Measurements from ENCODE around the gene ITGB1.
"Not testable (repeated sequence)": the region's sequence is repeated elsewhere in the genome, so short reads cannot be mapped to it uniquely, and the experiment has no call there.

ITGB1 gene

DNA sequence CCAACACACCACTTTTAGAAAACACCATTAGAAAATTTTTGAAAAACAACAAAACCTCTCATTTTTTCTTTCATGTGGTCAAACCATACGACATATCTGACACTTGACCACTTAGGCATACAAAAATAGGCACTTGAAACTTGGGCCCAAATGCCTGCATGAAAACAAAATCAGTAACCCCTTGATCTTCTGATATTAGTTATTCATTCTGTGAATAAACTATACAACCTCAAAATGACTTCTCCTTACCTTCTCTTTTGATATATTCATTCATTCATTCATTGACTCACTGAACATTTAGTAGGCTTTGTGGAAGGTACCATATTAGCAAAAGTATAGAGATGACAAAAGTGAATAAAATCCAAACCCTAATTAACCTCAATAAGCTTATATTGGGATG lies 26.4 kb downstream of the ITGB1 start:
- no peak for DNase-seq

DNA sequence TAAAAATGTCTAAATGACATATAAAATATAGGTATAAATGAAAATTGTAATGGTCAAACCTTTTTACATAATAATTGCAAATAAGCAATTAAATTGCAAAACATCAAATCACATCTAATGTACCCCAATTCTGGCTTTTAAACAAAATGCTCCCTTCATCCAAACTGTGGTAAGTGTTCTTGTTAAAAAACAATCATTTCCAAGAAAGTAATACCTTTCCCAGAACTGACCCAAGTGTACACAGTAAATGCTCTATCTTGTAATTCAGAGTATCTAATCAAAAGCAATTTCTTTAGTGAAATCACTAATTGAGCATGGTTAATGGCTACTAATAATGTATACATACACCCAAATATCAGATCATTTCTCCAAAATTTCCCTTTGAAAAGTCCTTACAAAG lies 28.0 kb downstream of the ITGB1 start:
- DNase-seq: no peak

DNA sequence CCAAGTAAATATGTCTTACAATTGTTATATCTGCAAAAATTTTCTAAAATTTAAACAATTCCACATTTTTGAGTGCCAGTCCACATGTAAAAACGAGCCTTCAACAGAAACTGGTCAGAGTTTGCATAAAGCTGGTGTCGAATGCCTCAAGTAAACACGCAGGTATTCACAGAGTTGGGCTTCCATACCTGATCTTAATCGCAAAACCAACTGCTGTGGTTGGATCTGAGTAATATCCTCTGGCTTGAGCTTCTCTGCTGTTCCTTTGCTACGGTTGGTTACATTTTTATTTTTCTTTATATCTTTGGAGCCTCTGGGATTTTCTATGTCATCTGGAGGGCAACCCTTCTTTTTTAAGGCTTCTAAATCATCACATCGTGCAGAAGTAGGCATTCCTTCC lies 28.4 kb downstream of the ITGB1 start:
- no peak for DNase-seq

DNA sequence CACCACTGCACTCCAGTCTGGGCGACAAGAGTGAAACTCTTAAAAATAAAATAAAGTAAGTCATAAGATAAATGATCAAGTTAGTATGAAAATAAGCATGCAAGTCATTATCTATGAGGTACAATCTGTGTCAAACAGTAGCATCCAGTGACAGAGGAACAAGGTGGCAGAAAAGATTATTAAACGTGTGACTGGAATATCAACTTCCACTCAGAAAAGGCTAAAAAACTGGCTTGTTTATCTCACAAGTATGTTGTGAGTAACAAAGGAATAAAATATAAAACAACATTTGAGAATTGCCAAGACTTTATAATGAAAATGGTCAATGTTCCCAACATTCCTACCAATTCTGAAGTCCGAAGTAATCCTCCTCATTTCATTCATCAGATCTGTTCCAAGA lies 30.3 kb downstream of the ITGB1 start:
- DNase-seq: no peak

DNA sequence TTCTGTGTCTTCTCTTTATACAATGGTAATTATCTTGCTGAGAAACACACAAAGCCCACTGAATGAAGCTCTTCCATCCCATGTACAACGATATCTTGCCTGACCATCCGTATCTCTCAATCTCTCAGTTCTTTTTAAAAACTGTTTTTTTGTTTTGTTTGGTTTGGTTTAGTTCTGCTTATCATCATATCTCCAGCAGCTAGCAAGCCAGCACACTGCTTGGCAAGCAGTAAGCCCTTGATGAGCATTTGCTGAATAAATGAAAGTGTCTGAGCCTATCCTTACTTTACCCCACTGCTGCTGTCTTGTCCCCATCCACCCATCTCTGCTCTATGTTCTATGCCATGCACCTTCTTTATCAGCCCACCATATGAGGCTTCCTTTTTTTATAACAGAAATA lies 34.2 kb downstream of the ITGB1 start:
- no peak for DNase-seq

DNA sequence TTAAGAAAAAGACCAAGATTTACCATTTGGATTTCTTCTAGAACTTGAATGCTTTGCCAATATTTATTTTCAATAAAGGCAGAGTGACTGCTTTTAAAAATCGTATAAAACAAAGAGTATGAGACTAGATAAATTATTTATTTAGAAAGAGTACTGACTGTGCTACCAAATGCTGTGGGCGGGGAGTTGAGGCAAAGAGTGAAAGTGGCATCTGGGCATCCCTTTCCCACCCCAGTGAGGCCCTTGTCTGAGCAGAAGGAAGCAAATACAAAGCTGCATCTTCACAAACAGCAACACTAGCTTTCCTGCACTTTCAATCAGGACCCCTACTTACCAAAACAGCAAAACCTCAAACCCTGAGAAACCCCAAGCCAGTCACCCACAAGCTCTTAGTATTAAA lies 34.9 kb downstream of the ITGB1 start:
- DNase-seq: no peak

DNA sequence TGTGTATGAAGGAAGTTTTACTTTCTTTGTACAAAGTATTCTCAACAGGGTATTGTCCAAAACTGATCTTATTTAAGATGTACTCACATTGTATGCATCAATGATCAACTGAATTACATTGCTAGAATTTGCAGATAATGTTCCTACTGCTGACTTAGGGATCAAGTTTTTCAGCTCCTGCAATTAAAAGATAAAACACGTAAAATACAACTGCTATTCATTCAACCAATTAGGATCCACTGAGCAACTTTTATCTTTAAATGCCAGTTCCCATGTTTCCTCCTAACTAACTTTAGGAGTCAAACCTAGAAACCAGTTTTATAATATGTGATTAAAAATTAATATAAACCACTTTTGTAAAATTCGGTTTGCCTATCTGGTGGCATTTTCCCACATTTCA lies 35.9 kb downstream of the ITGB1 start:
- no peak for DNase-seq

DNA sequence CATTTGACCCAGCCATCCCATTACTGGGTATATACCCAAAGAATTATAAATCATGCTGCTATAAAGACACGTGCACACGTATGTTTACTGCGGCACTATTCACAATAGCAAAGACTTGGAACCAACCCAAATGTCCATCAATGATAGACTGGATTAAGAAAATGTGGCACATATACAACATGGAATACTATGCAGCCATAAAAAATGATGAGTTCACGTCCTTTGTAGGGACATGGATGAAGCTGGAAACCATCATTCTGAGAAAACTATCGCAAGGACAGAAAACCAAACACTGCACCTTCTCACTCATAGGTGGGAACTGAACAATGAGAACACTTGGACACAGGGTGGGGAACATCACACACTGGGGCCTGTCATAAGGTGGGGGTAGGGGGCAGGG lies 40.2 kb downstream of the ITGB1 start:
- DNase-seq: not testable (repeated sequence)

DNA sequence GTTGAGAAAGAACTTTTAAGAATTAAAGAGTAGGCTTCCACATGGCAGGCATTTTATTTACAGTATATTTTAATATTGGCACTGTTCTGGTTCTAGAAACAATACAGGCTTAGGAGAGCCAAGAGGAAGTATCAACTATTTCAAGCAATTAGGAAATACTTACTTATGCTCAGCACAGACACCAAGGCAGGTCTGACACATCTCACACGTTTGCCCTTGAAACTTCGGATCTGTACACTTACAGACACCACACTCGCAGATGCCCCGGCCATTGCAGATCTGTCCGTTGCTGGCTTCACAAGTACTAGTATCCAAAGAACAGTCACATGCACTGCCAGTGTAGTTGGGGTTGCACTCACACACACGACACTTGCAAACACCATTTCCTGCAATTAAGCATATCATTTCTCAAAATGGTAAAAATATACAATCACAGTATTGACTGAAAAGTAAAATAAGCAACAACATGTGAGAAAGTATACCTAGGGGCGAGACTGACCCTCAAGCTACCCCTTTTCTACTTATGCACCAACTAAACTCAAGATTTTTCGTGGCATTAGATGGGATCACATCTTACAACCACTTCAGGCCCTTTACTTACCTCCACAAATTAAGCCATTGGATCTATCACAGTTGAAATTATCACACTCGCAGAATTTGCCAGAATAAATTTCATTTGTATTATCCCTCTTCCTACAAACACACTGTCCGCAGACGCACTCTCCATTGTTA lies 46.6 kb downstream of the ITGB1 start:
- no peak for DNase-seq

DNA sequence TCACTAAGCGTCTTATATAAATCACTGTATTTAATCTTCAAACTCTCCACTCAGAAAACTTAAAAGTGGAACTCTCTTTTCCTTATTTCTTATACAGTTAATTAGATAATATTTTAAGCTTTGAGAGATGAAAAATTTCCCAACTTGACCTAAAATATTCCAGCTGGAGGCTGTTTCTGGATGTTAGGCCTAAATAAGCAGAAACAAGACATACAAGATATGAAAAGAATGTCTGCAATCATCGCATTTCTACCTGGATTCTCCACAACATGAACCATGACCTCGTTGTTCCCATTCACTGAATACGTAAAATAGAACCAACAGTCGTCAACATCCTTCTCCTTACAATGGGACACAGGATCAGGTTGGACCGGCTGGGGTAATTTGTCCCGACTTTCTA lies 48.1 kb downstream of the ITGB1 start:
- DNase-seq: not testable (repeated sequence)

DNA sequence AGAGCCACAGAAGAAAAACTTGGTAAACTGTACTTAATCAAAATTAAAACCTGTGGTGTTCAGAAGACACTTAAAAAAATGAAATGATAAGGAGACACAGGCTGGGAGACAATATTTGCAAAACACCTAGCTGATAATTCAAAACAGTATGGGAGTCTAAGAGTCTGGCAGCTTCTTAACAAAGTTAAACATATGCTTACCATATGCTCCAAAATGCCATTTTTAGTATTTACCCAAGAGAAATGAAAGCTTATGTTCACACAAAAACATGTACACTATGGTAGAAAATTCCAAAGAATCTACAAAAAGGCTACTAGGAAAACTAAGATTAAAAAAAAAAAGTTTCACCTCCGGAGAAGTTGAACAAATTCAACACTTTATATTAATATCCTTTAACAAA lies 48.6 kb downstream of the ITGB1 start:
- DNase-seq: no peak

DNA sequence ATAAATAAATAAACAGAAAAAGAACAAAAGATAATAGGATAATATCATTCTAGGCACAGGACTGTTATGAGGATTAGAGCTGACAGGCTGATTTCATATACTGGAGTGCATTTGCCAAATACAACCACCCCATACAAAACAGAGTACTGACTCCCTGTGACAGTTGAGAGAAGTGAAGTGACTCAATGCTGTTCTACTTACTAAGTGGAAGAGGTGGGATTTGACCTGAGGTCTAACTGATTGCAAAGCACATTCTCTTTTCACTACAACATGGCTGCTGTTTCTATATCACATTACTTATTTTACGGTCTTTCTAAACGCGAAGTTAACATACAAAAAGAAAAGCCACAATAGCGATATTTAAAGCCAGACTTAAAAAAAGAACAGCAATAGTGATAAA lies 51.4 kb downstream of the ITGB1 start:
- no peak for DNase-seq

DNA sequence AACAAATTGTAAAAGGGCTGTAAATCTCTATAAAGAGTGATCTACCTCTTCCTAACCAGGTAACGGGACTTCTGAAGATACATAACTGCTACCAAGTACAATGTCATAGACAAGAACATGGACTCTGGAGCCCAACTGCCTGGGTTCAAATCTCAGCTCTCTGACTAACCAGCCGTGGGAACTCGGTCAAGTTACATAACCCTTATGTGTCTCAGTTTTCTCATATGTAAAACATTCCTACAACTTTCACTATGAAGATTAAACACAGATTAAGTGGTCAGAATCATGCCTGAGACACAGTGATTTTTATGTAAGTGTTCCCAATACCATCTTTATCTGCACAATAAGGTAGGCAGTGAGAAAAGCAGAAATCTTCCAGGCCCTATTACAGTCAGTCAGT lies 52.6 kb downstream of the ITGB1 start:
- no peak for DNase-seq

DNA sequence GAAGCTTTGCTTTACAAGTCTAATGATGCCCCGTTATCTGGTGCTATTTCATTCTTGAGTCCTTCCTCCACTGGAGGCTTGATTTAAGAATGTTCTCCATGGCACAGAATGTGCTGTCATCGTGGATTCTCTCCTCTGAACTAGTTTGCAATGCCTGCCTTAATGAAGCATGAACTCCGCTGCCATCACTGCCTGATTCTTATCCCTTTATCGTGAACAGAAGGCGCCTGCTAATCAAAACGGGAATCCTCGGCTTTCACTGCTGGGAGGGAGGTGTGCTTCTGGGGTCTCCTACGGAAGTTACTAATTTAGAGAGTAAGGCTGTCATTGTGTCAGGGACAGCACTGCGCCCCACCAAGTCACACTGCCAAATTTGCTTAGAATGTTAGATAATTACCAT lies 56.2 kb downstream of the ITGB1 start:
- DNase-seq: no peak

DNA sequence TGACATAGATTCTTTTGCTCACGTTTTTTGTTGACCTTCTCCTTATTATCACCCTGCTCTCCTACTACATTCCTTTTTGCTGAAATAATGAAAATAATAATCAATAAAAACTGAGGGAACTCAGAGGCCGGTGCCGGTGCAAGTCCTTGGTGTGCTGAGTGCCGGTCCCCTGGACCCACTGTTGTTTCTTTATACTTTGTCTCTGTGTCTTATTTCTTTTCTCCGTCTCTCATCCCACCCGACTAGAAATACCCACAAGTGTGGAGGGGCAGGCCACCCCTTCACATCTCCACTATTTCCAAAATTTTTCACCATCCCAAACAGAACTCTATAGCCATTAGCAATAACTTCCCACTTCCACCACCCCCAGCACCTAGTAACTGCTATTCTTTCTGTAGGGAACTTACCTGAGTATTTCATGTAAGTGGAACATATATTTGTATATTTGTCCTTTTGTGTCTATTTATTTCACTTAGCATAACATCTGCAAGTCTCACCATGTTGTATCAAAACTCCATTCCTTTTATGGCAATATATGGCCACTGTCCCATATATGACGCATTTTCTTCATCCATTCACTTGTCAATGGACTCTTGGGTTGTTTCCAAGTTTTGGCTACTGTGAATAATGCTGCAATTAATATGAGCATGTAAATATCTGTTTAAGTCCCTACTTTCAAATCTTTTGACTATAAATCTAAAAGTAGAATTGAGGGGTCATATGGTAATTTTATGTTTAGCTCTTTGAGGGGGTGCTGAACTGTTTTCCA lies 62.6 kb downstream of the ITGB1 start:
- not testable (repeated sequence) for DNase-seq

DNA sequence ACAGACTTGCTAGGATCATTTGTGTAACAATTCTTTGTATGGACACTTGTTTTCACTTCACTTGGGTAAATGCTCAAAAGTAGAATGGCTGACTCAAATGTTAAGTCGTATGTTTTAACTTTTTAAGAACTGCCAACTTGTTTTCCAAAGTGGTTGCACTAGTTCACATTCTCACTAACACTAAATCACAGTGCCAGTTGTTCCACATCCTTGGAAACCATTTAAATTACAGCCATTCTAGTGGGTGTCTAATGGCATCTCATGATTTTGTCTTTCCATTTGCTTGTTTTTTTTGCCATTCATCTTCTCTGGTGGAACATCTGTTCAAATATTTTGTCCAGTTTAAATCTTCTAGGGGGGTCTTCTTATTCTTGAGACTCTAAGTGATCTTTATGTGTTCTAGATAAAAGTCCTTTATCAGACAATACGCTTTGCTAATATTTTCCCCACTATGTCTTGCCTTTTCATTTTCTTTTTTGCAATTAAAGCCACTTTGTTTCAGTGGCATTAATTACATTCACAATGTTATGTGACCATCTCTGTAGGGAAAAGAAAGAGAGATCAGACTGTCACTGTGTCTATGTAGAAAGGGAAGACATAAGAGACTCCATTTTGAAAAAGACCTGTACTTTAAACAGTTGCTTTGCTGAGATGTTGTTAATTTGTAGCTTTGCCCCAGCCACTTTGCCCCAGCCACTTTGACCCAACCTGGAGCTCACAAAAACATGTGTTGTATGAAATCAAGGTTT lies 63.9 kb downstream of the ITGB1 start:
- DNase-seq: no peak

DNA sequence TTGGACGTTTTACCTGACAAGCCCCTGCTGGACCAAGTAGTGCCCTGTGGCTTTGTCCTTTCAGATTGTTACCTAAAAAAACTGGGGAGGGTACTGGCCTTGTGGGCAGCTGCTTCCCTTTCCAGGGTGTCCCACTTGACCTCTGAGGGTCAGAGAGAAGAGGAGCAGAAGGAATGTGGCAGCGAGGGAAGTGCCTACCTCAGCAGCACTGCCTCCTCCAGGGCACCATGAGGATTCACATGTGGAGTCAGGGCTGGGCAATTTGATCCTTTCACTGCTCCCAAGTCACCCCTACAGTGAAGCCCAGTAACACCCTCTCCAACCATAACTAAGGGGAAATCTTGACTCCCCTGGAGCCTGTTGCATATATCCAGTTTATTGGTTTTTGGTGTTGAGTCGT lies 64.6 kb downstream of the ITGB1 start:
- no peak for DNase-seq

DNA sequence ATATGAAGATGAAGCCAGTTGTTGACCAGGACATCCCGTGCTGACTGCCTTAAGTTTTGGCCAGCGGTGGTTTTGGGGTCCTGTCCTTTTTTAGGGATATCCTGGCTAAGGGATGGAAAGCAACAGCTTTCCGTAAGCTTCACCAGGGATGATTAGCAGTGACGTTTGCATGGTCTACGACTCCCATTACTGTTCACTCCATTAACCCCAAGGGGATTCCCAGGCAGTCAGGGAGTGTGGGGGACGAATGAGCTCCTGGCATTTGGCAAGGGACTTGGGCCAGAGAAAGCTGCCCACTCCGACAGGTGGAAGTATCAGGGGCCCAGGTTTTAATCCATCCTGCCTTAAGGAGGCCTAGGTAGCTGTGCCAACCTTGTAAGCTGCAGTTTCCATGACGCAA lies 66.8 kb downstream of the ITGB1 start:
- no peak for DNase-seq

DNA sequence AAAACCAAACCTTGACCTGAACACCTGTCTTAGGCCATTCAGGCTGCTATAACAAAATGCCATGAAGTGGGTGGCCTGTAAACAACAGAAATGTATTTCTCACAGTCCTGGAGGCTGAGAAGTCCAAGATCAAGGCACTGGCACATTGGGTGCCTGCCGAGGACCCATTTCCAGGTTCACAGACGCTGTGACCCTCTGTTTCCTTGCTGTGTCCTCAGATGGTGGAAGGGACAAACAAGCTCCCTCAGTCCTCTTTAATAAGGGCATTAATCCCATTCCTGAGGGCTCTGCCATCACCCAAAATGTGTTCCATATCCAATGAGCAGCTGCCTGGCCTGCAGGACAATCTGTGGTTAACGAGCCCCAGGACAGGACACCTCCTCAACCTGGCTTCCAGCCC lies 67.6 kb downstream of the ITGB1 start:
- no peak for DNase-seq

DNA sequence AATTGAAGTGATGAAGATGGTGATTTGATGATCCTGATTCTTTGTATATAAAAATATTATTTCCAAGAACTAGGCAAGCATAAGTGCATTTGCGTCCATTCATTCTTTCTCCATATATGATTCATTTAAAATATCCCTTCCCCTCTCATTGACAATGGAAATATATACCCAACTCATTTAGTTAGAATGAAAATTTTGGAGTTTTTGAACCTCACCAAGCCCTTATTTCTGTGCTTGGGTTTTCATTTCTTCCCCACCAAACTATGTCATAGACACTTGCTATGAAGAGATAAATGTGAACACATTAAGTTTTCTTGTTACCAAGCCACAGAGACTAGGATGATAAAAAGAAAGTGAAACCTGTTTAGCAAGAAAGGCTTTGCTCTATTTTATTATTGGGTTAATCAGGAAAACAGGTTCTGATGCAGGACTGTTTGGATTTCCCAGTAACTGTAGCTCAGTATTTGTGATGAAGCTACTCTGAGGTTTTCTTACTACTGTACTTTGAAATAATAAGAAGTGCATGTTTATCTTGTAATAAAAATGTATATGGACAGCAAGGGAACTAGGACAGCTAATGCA lies 68.3 kb downstream of the ITGB1 start:
- no peak for DNase-seq

DNA sequence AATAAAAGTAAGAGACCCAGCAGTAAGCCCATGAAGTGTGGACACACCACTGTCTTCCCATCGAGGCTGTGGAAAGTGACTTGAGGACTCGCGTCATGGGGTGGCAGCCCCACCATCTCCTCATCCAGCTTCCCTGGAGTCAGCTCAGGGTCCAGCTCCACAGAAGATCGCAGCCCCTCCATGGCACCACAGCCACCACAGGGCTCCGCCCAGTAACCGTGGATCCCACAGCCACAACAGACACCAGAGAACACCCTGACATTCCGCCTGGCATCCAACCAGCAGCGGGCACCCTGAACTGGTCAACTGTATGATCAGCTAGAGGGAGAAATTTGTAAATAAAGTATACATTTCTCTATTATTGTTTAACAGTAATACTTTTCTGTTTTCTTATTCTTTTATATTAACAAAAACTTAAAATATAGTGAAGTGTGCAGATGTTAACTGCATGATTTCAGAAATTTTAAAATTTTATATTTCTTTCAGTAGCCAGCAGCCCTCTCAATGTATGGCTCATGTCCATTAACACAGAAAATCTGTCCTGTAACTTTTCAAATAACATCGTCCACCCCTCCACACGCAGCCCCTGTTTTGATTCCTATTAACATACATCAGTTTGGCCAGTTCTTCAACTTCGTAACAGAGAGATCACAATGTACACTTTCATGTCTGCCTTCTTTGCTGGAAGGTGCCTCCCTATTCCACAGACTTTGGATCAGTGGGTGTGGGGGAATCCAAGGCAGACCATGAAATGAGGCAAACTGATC lies 69.7 kb downstream of the ITGB1 start:
- DNase-seq: no peak

DNA sequence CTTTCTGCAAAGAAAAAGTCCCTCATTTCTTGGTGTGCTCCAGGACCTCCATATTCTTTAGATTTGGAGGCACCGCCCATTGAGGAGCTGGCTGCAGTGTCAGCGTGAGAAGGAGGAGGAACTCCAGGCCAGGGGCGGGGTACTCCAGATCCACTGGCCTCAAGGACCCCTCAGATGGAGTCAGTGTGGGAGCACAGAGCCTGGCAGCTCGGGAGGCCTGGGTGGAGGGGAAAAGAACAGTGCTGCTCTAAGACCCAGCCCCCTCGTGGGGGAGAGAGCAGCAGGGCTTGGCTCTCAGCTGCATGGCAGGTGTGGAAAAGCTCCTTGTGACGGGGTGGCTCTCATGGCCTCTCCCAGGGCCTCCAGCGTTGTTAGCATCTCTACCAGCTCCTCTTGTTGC lies 70.5 kb downstream of the ITGB1 start:
- no peak for DNase-seq

DNA sequence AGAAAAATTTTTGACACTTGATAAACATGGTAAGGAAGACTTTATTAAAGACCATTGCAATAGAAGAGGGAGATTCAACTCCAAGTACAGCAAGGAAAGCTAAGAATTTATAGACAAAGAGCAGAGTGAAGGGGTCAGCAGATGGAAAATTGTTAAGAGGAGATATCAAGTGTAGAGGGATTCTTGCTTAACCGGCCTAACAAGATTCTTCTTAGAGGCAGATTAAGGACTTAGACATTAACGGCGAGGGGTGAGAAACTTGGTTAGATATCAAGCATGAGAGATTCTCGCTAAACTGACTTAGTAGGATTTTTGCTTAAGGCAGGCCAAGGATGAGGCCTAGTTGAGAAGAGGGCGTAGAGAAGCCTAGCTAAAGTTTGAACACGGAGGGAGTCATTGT lies 76.0 kb downstream of the ITGB1 start:
- DNase-seq: no peak

All from cerebellar nuclear complex (tissue), 1 donor.